Progenitor cell of endocrine pancreas (in vitro differentiated cells): Measurements from ENCODE around the gene C15orf40. TPM values are rescaled to one million over a fixed set of nuclear protein-coding genes. Genes with fewer than 3 reads are reported as not detected.

Experiments used
- DNase-seq: peaks from one replicate; pipeline ENCODE4 v3.0.0; 2021; ENCODE audit warnings: low spot score; ENCODE audit not compliant: unreplicated experiment
- H3K27ac Mint-ChIP-seq: 2 replicates; pipeline ENCODE4 v1.8.0; 2021; ENCODE audit warnings: mild to moderate bottlenecking, moderate library complexity, mixed read lengths
- H3K27me3 Mint-ChIP-seq: 2 replicates; pipeline ENCODE4 v1.8.0; 2021; ENCODE audit warnings: mixed read lengths
- H3K36me3 Mint-ChIP-seq: 2 replicates; pipeline ENCODE4 v1.8.0; 2022; ENCODE audit warnings: mixed read lengths; ENCODE audit not compliant: insufficient read depth
- H3K4me1 Mint-ChIP-seq: 2 replicates; pipeline ENCODE4 v1.8.0; 2021; ENCODE audit warnings: low read depth, mixed read lengths
- H3K4me3 Mint-ChIP-seq: 2 replicates; pipeline ENCODE4 v1.8.0; 2021; ENCODE audit warnings: low read depth, mild to moderate bottlenecking, moderate library complexity, mixed read lengths
- H3K9me3 Mint-ChIP-seq: 2 replicates; pipeline ENCODE4 v1.8.0; 2021; ENCODE audit warnings: low read depth, mixed read lengths
- total RNA-seq: library from RNA; stranded (reverse); gene quantifications from 2 replicates; pipeline ENCODE4 v1.2.1, GENCODE V29; 2021
- TF ChIP-seq, protein P1 (sequence below): fragments of 200-600 bp; sonication (generic); IDR thresholded peaks from one replicate; pipeline ENCODE4 v1.5.0; 2021; ENCODE audit warnings: antibody characterized with exemption, mild to moderate bottlenecking; ENCODE audit not compliant: unreplicated experiment

The C15orf40 gene
- total RNA-seq, 1 donor from 2014 or later: 21.9 TPM

DNA sequence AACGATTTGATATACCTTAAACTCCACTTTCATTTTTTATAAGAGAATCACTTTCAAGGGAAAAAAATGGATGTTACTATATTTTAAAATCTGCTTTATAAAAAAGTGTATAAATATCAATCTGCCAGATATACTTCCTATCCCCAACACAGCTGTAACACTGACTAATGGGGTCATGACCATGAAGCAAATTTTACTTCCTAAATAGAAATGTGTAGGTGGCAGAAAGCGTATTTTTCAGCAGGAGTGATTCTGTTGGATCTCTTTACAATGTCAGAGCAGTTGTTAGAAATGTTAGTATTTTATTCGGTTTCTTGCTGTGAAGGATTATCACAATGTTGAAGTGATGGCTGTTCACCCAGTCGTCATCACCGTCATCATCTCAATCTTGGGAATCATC lies 5.5 kb upstream of the C15orf40 start:
- DNase-seq: no peak
- Mint-ChIP-seq H3K4me3 (no peak overlapping the region), H3K4me1 (peaks cover 12% of the 10 kb centered on the region), H3K36me3 (peaks cover 18% of the 10 kb centered on the region), H3K27me3 (no peaks in the 10 kb centered on the region), H3K9me3 (peaks cover 11% of the 10 kb centered on the region), H3K27ac (peak overlapping the region; percentile 52)
- TF ChIP-seq, protein P1, sequence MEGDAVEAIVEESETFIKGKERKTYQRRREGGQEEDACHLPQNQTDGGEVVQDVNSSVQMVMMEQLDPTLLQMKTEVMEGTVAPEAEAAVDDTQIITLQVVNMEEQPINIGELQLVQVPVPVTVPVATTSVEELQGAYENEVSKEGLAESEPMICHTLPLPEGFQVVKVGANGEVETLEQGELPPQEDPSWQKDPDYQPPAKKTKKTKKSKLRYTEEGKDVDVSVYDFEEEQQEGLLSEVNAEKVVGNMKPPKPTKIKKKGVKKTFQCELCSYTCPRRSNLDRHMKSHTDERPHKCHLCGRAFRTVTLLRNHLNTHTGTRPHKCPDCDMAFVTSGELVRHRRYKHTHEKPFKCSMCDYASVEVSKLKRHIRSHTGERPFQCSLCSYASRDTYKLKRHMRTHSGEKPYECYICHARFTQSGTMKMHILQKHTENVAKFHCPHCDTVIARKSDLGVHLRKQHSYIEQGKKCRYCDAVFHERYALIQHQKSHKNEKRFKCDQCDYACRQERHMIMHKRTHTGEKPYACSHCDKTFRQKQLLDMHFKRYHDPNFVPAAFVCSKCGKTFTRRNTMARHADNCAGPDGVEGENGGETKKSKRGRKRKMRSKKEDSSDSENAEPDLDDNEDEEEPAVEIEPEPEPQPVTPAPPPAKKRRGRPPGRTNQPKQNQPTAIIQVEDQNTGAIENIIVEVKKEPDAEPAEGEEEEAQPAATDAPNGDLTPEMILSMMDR: no peak

DNA sequence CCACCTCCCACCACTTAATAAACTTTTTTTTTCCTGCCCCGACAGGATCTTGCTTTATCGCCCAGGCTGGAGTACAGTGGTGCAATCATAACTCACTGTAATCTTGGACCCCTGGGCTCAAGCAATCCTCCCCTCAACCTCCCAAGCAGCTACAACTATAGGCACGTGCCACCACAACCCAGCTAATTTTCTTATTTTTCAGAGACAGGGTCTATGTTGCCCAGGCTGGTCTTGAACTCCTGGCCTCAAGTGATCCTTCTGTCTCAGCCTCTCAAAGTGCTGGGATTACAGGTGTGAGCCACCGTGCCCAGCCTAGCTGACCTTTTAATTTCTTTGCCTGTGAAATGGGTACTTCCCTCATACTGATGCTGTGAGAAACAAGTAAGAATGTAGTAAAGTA lies 3.9 kb upstream of the C15orf40 start:
- no peaks in the 10 kb centered on the region for H3K27me3 Mint-ChIP-seq
- peaks cover 20% of the 10 kb centered on the region for H3K4me1 Mint-ChIP-seq
- H3K4me3 Mint-ChIP-seq: no peak overlapping the region
- TF ChIP-seq, protein P1: no peak
- DNase-seq: no peak
- no peak overlapping the region for H3K27ac Mint-ChIP-seq
- H3K36me3 Mint-ChIP-seq: peaks cover 17% of the 10 kb centered on the region
- peaks cover 13% of the 10 kb centered on the region for H3K9me3 Mint-ChIP-seq

DNA sequence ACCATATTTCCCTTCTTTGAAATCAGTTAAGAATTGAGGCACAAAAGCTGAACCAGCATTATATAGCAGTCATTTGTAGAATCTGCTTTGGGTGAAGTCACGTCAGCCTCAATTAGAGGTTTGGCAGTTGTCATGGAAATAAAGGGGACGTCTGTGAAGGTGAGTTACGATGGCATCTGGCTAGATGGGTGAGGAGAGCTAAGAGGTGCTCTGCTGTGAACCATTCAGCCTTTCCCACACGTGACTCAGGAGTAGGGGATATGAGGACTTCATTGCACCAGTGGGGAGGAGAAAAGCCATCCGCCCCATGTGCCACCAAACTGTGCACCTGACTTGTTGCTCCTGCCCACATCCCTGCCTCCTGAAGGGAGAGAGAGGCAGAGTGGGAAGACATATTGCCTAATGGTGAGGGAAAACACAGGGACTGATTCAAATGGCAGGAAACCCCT lies 2.8 kb upstream of the C15orf40 start:
- Mint-ChIP-seq H3K36me3 (peaks cover 22% of the 10 kb centered on the region), H3K9me3 (peaks cover 13% of the 10 kb centered on the region), H3K4me3 (no peak overlapping the region)

DNA sequence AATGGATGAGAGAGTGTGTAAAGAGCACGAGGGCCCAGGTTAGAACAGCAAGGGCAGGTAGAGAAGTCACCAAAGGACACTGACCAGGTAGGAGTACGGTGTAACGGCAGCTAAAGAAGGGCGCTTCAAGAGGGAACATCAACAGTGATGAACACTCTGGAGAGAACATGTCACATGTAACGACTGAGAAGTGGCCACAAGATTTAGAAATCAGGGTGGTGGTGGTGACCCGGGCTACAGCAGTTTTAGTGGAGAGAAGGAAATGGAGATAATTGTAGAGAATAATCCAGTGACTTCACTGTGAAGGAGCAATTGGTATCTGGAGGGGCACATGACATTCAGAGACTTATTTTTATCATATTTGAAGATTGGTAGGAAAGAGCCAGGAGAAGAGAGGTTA lies 1.2 kb upstream of the C15orf40 start:
- Mint-ChIP-seq H3K9me3 (peaks cover 13% of the 10 kb centered on the region), H3K36me3 (peaks cover 24% of the 10 kb centered on the region), H3K4me1 (peaks cover 22% of the 10 kb centered on the region), H3K27ac (peak overlapping the region; percentile 13), H3K27me3 (no peaks in the 10 kb centered on the region), H3K4me3 (peak overlapping the region; percentile 98)
- no peak for DNase-seq
- TF ChIP-seq, protein P1: no peak

More for the DNA sequence above, 2.8 kb upstream of the C15orf40 start:
- Mint-ChIP-seq H3K27me3 (no peaks in the 10 kb centered on the region), H3K27ac (no peak overlapping the region), H3K4me1 (peaks cover 22% of the 10 kb centered on the region)
- TF ChIP-seq, protein P1: no peak
- DNase-seq: no peak

DNA sequence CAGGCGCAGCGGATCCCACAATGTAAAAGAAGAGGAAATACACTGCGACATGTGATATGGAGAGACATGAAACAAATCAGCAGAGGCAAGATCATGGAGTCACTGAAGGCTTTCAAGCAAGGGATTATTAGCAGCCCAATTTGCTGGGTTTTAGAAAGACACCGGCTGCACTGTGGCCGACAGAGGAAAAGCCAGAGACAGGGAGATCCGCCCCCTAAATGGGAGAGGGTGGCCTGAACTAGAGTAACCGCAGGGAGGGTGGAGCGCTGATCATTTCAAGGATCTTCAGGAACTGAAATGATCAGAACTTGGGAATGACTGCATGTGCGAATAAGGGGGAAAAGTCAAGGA lies 612 bp upstream of the C15orf40 start:
- Mint-ChIP-seq H3K4me3 (peak overlapping the region; percentile 98), H3K4me1 (peaks cover 22% of the 10 kb centered on the region), H3K9me3 (peaks cover 13% of the 10 kb centered on the region), H3K27me3 (no peaks in the 10 kb centered on the region), H3K27ac (peak overlapping the region; percentile 97), H3K36me3 (peaks cover 25% of the 10 kb centered on the region)
- no peak for DNase-seq
- TF ChIP-seq, protein P1: no peak
